Anterior cingulate cortex (tissue), 58 donors: ENCODE measurements around the gene ZNF490.
"Not testable (repeated sequence)": the region's sequence is repeated elsewhere in the genome, so short reads cannot be mapped to it uniquely, and the experiment has no call there.

Experiments
- DNase-seq, 58 donors: peaks; one replicate each; lab custom pipeline; 2025; lab: John Stamatoyannopoulos, UW

ZNF490 gene

GRCh38 chr19:12610540-12611360 lies at the start of gene ZNF490, which contains the start of gene ZNF791:
TSS of gene ZNF490 (minus strand) at chr19:12610813. CDS start at chr19:12610680, 133 bp downstream.
TSS of gene ZNF791 (plus strand) at chr19:12610920. CDS start at chr19:12611080, 160 bp downstream.
- peak; percentile 71 to 99 (median 95) for DNase-seq

GRCh38 chr19:12657966-12658365 lies 47.4 kb upstream of the ZNF490 start:
- DNase-seq: no peak

- DNase-seq: no peak
These were observed 46.4 kb upstream of the ZNF490 start for GRCh38 chr19:12656899-12657571.

GRCh38 chr19:12655546-12655945 lies 44.9 kb upstream of the ZNF490 start:
- DNase-seq: no peak

- DNase-seq: no peak
These were observed 41.6 kb upstream of the ZNF490 start for GRCh38 chr19:12652219-12652618.

- no peak for DNase-seq
These were observed 39.3 kb upstream of the ZNF490 start for GRCh38 chr19:12649941-12650340.

GRCh38 chr19:12648088-12648487 lies 37.5 kb upstream of the ZNF490 start:
- DNase-seq: peak in 1 of 58 donors; percentile 31

GRCh38 chr19:12647490-12648071 lies 37.0 kb upstream of the ZNF490 start:
- peak in 16 of 58 donors; percentile 1 to 43 (median 24) for DNase-seq

GRCh38 chr19:12647047-12647446 lies 36.4 kb upstream of the ZNF490 start:
- DNase-seq: no peak

- DNase-seq: no peak
These were observed 35.9 kb upstream of the ZNF490 start for GRCh38 chr19:12646551-12646950.

GRCh38 chr19:12643716-12644115 lies 33.1 kb upstream of the ZNF490 start:
- DNase-seq: not testable (repeated sequence)

GRCh38 chr19:12642506-12642905 lies 31.9 kb upstream of the ZNF490 start:
- no peak for DNase-seq

GRCh38 chr19:12641456-12641855 lies 30.8 kb upstream of the ZNF490 start:
- no peak for DNase-seq

- peak in 55 of 58 donors; percentile 8 to 79 (median 52) for DNase-seq
These were observed 29.4 kb upstream of the ZNF490 start for GRCh38 chr19:12639901-12640613.

- DNase-seq: no peak
These were observed 28.1 kb upstream of the ZNF490 start for GRCh38 chr19:12638611-12639182.

GRCh38 chr19:12636631-12637030 lies 26.0 kb upstream of the ZNF490 start:
- no peak for DNase-seq

- DNase-seq: no peak
These were observed 18.6 kb upstream of the ZNF490 start for GRCh38 chr19:12629215-12629614.

GRCh38 chr19:12628040-12629022 lies 17.7 kb upstream of the ZNF490 start:
- DNase-seq: no peak

- DNase-seq: no peak
These were observed 16.3 kb upstream of the ZNF490 start for GRCh38 chr19:12626958-12627357.
